ENCODE results near the gene GALNT2. TPM values are rescaled to one million over a fixed set of nuclear protein-coding genes. Genes with fewer than 3 reads are reported as not detected.

The GALNT2 gene
- total RNA-seq, 1 experiment from 2014 or later, result 62.2 TPM

DNA sequence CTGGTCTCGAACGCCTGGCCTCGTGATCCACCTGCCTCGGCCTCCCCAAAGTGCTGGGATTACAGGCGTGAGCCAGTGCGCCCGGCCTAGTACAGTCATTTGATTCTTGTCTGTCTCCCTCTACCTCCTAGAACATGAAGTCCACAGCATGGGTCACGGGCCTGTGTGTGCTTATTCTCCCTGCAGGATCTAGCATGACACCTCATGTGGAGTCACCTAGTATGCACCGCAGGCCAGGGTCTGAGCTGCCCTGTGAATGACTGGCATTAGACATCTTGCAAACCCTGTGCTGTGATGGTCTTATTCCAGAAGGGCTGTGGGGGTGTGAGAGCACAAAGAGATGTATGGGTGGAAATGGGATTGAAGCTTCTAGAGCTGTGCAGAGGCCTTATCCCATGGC, 133.2 kb downstream of the GALNT2 start:
- Mint-ChIP-seq H3K36me3 (ENCODE audit: insufficient read depth, unreplicated experiment) (no peaks in the 10 kb centered on the region), H3K4me1 (ENCODE audit: low read depth, unreplicated experiment) (no peaks in the 10 kb centered on the region), H3K4me3 (ENCODE audit: unreplicated experiment) (no peak overlapping the region), H3K27ac (ENCODE audit: unreplicated experiment) (no peak overlapping the region), H3K27me3 (ENCODE audit: insufficient read depth, unreplicated experiment) (no peaks in the 10 kb centered on the region), H3K9me3 (ENCODE audit: unreplicated experiment) (no peaks in the 10 kb centered on the region)
- POLR2A ChIA-PET, result no interaction called here
- Histone ChIP-seq H3K27me3 (replicated peaks; ENCODE audit: control insufficient read depth, insufficient read depth, low read length) (no peaks in the 10 kb centered on the region), H3K4me1 (0 out of 2 replicates have a peak, but pooled peaks cover under 1% of the 10 kb centered on the region), H3K9me3 (no peaks in the 10 kb centered on the region), H3K36me3 (ENCODE audit: control insufficient read depth, insufficient read depth, low read length) (no peaks in the 10 kb centered on the region; the same call in 1 of the 2 replicates), H3K4me3 (ENCODE audit: low read depth, low read length) (no peak overlapping the region)
- BruUV-seq (replicated peaks), result no TSS peak
- intact Hi-C loops (cut with micrococcal nuclease; ENCODE audit: unreplicated experiment), result no loop called here
- CTCF ChIA-PET, result no interaction called here
- DNase-seq, result no peak
- TF ChIP-seq, protein P1, sequence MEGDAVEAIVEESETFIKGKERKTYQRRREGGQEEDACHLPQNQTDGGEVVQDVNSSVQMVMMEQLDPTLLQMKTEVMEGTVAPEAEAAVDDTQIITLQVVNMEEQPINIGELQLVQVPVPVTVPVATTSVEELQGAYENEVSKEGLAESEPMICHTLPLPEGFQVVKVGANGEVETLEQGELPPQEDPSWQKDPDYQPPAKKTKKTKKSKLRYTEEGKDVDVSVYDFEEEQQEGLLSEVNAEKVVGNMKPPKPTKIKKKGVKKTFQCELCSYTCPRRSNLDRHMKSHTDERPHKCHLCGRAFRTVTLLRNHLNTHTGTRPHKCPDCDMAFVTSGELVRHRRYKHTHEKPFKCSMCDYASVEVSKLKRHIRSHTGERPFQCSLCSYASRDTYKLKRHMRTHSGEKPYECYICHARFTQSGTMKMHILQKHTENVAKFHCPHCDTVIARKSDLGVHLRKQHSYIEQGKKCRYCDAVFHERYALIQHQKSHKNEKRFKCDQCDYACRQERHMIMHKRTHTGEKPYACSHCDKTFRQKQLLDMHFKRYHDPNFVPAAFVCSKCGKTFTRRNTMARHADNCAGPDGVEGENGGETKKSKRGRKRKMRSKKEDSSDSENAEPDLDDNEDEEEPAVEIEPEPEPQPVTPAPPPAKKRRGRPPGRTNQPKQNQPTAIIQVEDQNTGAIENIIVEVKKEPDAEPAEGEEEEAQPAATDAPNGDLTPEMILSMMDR (IDR thresholded peaks at IDR 0.05; ENCODE audit: insufficient read depth in 1 of 2, low read depth in 1 of 2, low read length in 1 of 2, severe bottlenecking in 1 of 2, unreplicated experiment in 1 of 2), result no peak

DNA sequence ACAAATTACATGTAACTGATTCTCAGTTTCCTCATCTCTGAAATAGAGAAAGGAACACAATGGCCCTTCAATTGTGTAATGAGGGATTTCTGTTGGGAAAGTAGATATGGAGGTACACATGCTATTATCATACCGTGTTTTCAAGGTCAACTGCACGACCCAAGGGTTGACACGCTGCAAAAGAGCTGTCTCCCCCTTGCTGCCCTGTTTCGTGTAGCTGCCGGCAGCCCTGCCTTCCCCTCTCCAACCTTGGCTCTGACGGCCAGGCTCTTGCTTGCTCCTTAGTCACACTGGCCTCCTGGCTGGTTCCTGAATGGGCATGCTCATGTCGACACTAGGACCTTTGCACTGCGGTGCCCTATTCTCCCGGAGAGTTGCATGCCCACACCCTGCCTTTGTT, 134.4 kb downstream of the GALNT2 start:
- Histone ChIP-seq H3K4me3 (ENCODE audit: low read depth, low read length) (no peak overlapping the region), H3K27me3 (replicated peaks; ENCODE audit: control insufficient read depth, insufficient read depth, low read length) (no peaks in the 10 kb centered on the region), H3K36me3 (ENCODE audit: control insufficient read depth, insufficient read depth, low read length) (no peaks in the 10 kb centered on the region; the same call in 1 of the 2 replicates), H3K9me3 (no peaks in the 10 kb centered on the region), H3K4me1 (0 out of 2 replicates have a peak, but pooled peaks cover 4% of the 10 kb centered on the region)
- intact Hi-C loops (cut with micrococcal nuclease; ENCODE audit: unreplicated experiment), result no loop called here
- Mint-ChIP-seq H3K4me1 (ENCODE audit: low read depth, unreplicated experiment) (no peaks in the 10 kb centered on the region), H3K9me3 (ENCODE audit: unreplicated experiment) (no peaks in the 10 kb centered on the region), H3K27ac (ENCODE audit: unreplicated experiment) (no peak overlapping the region), H3K27me3 (ENCODE audit: insufficient read depth, unreplicated experiment) (no peaks in the 10 kb centered on the region), H3K36me3 (ENCODE audit: insufficient read depth, unreplicated experiment) (no peaks in the 10 kb centered on the region), H3K4me3 (ENCODE audit: unreplicated experiment) (no peak overlapping the region)
- POLR2A ChIA-PET, result no interaction called here
- CTCF ChIA-PET, result no interaction called here
- TF ChIP-seq, protein P1 (IDR thresholded peaks at IDR 0.05; ENCODE audit: insufficient read depth in 1 of 2, low read depth in 1 of 2, low read length in 1 of 2, severe bottlenecking in 1 of 2, unreplicated experiment in 1 of 2), result no peak
- DNase-seq, result no peak
- BruUV-seq (replicated peaks), result no TSS peak

DNA sequence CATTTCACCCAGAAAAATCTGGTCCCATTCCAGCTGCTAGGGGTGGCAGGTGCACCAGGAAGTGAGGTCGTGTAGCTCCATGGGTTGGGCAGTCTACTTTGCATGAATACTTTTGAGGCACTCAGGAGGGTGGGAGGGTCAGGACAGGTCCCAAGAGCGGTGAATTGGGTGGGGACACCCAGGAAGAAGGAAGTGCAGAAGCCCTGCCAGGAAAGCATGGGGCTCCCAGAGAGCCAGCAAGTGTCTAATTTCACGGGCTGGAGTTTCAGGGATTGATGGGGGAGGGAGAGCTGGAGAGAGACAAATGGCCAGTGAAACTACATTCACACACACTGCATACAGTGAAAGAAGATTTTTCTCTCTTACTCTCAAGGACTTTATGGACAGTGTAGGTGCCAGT, 137.8 kb downstream of the GALNT2 start:
- intact Hi-C loops (cut with micrococcal nuclease; ENCODE audit: unreplicated experiment), result no loop called here
- ChIA-PET CTCF (no interaction called here), POLR2A (no interaction called here)
- Mint-ChIP-seq H3K9me3 (ENCODE audit: unreplicated experiment) (no peaks in the 10 kb centered on the region), H3K36me3 (ENCODE audit: insufficient read depth, unreplicated experiment) (no peaks in the 10 kb centered on the region), H3K4me1 (ENCODE audit: low read depth, unreplicated experiment) (peaks cover 6% of the 10 kb centered on the region), H3K27me3 (ENCODE audit: insufficient read depth, unreplicated experiment) (no peaks in the 10 kb centered on the region), H3K4me3 (ENCODE audit: unreplicated experiment) (no peak overlapping the region), H3K27ac (ENCODE audit: unreplicated experiment) (no peak overlapping the region)
- H3K4me3 ChIP-seq (ENCODE audit: low read depth, low read length), result no peak overlapping the region
- H3K27me3 ChIP-seq (replicated peaks; ENCODE audit: control insufficient read depth, insufficient read depth, low read length), result no peaks in the 10 kb centered on the region
- H3K4me1 ChIP-seq, result peaks cover 6% of the 10 kb centered on the region
- TF ChIP-seq, protein P1 (IDR thresholded peaks at IDR 0.05; ENCODE audit: insufficient read depth in 1 of 2, low read depth in 1 of 2, low read length in 1 of 2, severe bottlenecking in 1 of 2, unreplicated experiment in 1 of 2), result no peak
- H3K36me3 ChIP-seq (ENCODE audit: control insufficient read depth, insufficient read depth, low read length), result no peaks in the 10 kb centered on the region; the same call in 1 of the 2 replicates
- BruUV-seq (replicated peaks), result no TSS peak
- no peak for DNase-seq
- no peaks in the 10 kb centered on the region for H3K9me3 ChIP-seq
